ENCODE data around the gene CCR7. TPM values are rescaled to one million over a fixed set of nuclear protein-coding genes. Genes with fewer than 3 reads are reported as not detected.

The CCR7 gene
- total and polyA plus RNA-seq, 2 of the 13 experiments (the other 11 are each of a cell fraction or from before 2014, with no cell fraction given) = 0.04 to 0.53 TPM

DNA sequence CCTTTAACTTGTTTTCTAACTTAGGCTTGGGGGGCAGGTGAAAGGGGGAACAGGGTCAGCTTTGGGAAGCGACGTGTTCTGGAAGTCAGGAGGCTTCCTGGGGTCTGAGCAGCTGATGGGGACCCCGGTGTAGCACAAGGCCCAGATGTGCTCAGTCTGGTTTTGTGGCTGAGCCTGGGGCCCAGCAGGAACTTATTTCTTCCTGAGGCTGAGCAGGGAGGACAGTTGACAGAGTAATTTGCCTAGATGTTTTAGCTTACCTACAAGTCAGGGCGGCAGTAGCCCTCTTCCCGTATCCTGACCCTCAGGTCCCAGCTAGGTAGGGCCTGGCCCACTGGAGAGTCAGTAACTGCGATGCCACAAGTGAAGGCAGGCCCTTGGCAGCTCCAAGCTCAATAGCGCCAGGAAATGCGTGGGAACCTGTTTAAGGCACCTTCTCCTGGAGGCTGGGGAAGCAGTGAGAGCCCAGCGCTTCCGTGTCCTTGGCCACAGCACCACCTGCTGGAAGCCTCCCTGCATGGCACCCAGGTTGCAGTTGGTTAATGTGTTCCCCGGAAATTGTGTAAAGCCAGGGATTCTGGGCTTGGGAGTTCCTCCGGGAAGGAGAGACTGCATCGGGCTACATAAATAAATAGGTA lies 5.2 kb downstream of the CCR7 start (continued):
- TF ChIP-seq, protein P1, sequence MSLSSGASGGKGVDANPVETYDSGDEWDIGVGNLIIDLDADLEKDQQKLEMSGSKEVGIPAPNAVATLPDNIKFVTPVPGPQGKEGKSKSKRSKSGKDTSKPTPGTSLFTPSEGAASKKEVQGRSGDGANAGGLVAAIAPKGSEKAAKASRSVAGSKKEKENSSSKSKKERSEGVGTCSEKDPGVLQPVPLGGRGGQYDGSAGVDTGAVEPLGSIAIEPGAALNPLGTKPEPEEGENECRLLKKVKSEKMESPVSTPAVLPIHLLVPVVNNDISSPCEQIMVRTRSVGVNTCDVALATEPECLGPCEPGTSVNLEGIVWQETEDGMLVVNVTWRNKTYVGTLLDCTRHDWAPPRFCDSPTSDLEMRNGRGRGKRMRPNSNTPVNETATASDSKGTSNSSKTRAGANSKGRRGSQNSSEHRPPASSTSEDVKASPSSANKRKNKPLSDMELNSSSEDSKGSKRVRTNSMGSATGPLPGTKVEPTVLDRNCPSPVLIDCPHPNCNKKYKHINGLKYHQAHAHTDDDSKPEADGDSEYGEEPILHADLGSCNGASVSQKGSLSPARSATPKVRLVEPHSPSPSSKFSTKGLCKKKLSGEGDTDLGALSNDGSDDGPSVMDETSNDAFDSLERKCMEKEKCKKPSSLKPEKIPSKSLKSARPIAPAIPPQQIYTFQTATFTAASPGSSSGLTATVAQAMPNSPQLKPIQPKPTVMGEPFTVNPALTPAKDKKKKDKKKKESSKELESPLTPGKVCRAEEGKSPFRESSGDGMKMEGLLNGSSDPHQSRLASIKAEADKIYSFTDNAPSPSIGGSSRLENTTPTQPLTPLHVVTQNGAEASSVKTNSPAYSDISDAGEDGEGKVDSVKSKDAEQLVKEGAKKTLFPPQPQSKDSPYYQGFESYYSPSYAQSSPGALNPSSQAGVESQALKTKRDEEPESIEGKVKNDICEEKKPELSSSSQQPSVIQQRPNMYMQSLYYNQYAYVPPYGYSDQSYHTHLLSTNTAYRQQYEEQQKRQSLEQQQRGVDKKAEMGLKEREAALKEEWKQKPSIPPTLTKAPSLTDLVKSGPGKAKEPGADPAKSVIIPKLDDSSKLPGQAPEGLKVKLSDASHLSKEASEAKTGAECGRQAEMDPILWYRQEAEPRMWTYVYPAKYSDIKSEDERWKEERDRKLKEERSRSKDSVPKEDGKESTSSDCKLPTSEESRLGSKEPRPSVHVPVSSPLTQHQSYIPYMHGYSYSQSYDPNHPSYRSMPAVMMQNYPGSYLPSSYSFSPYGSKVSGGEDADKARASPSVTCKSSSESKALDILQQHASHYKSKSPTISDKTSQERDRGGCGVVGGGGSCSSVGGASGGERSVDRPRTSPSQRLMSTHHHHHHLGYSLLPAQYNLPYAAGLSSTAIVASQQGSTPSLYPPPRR (CRISPR knock-in tag; IDR thresholded peaks at IDR 0.05; ENCODE audit: borderline replicate concordance) = peak; percentile 40; the same call in 1 of the 2 replicates
- TF ChIP-seq POLR2AphosphoS2 (IDR thresholded peaks at IDR 0.05; ENCODE audit: low read depth, low read length) (no peak), GTF2F1 (IDR thresholded peaks at IDR 0.05; ENCODE audit: low read length) (0 out of 2 replicates have a peak, but pooled peaks have one; percentile 30), ZNF205 (CRISPR knock-in tag; IDR thresholded peaks at IDR 0.05) (0 out of 2 replicates have a peak, but pooled peaks have one; percentile 50), ZNF251 (CRISPR knock-in tag; IDR thresholded peaks at IDR 0.05) (no peak), GLI4 (CRISPR knock-in tag; IDR thresholded peaks at IDR 0.05; ENCODE audit: borderline replicate concordance) (no peak), LBX2 (CRISPR knock-in tag; IDR thresholded peaks at IDR 0.05; ENCODE audit: borderline replicate concordance) (no peak), GFI1 (CRISPR knock-in tag; IDR thresholded peaks at IDR 0.05; ENCODE audit: borderline replicate concordance) (peak; percentile 56; the same call in 1 of the 2 replicates), ZMAT5 (CRISPR knock-in tag; IDR thresholded peaks at IDR 0.05; ENCODE audit: borderline replicate concordance, low read depth) (no peak), ZNF350 (CRISPR knock-in tag; IDR thresholded peaks at IDR 0.05; ENCODE audit: borderline replicate concordance, low read depth) (peak; percentile 75; the same call in 1 of the 2 replicates), SOX5 (CRISPR knock-in tag; IDR thresholded peaks at IDR 0.05; ENCODE audit: borderline replicate concordance) (peak; percentile 78; the same call in 1 of the 2 replicates), MATR3 (CRISPR knock-in tag; IDR thresholded peaks at IDR 0.05) (no peak), HOXA5 (CRISPR knock-in tag; IDR thresholded peaks at IDR 0.05) (0 out of 2 replicates have a peak, but pooled peaks have one; percentile 75), CBFB (CRISPR knock-in tag; IDR thresholded peaks at IDR 0.05) (peak; percentile 87), THAP7 (CRISPR knock-in tag; IDR thresholded peaks at IDR 0.05) (peak; percentile 66; the same call in 1 of the 2 replicates), PRMT3 (CRISPR knock-in tag; IDR thresholded peaks at IDR 0.05; ENCODE audit: borderline replicate concordance, low read depth) (no peak), HOXD1 (CRISPR knock-in tag; IDR thresholded peaks at IDR 0.05) (no peak), MIER2 (CRISPR knock-in tag; IDR thresholded peaks at IDR 0.05) (peak; percentile 74; the same call in 1 of the 2 replicates), ZBTB43 (CRISPR knock-in tag; conservative IDR thresholded peaks at IDR 0.05) (peak; percentile 75; the same call in 1 of the 2 replicates), RNF2 (conservative IDR thresholded peaks at IDR 0.05; ENCODE audit: low read depth) (0 out of 2 replicates have a peak, but pooled peaks have one; percentile 35), ZBTB1 (CRISPR knock-in tag; IDR thresholded peaks at IDR 0.05; ENCODE audit: borderline replicate concordance) (no peak)
